ENCODE measurements around the gene HNF4A. TPM values are rescaled to one million over a fixed set of nuclear protein-coding genes. Genes with fewer than 3 reads are reported as not detected.

HNF4A gene
- total and polyA plus RNA-seq, 2 of the 13 experiments (the other 11 are each of a cell fraction or from before 2014, with no cell fraction given): 80.9 to 169 TPM

DNA sequence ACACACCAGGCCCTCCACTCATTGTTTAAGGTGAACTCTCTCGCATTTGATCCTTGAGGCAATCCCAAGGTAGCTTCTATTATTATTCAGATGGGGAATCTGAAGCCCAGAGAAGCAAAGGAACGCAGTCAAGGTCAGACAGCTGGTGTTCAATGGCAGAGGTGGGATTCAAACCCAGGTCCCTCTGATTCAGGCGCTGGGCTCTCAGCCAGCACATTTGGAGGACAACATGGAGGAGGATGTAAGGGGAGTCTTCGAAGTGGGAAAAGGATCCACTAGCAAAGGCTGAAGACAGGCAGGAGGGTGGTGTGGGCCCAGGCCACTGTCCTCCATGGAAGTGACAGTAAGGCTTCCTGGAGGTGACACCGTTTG lies 106.3 kb downstream of the HNF4A start (continued):
- TF ChIP-seq, protein P1, sequence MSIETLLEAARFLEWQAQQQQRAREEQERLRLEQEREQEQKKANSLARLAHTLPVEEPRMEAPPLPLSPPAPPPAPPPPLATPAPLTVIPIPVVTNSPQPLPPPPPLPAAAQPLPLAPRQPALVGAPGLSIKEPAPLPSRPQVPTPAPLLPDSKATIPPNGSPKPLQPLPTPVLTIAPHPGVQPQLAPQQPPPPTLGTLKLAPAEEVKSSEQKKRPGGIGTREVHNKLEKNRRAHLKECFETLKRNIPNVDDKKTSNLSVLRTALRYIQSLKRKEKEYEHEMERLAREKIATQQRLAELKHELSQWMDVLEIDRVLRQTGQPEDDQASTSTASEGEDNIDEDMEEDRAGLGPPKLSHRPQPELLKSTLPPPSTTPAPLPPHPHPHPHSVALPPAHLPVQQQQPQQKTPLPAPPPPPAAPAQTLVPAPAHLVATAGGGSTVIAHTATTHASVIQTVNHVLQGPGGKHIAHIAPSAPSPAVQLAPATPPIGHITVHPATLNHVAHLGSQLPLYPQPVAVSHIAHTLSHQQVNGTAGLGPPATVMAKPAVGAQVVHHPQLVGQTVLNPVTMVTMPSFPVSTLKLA (IDR thresholded peaks at IDR 0.05): no peak
- TF ChIP-seq MYNN (CRISPR knock-in tag; IDR thresholded peaks at IDR 0.05; ENCODE audit: low read depth): 0 out of 2 replicates have a peak, but pooled peaks have one; percentile 31
- TF ChIP-seq HDAC1 (CRISPR knock-in tag; IDR thresholded peaks at IDR 0.05): no peak
- TF ChIP-seq, protein P2, sequence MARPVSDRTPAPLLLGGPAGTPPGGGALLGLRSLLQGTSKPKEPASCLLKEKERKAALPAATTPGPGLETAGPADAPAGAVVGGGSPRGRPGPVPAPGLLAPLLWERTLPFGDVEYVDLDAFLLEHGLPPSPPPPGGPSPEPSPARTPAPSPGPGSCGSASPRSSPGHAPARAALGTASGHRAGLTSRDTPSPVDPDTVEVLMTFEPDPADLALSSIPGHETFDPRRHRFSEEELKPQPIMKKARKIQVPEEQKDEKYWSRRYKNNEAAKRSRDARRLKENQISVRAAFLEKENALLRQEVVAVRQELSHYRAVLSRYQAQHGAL (CRISPR knock-in tag; IDR thresholded peaks at IDR 0.05; ENCODE audit: not compliant biosample characterization): no peak
- TF ChIP-seq NCOA2 (CRISPR knock-in tag; IDR thresholded peaks at IDR 0.05): no peak
- no peak for TF ChIP-seq ZFY (CRISPR knock-in tag; IDR thresholded peaks at IDR 0.05)
- TF ChIP-seq NFATC3 (CRISPR knock-in tag; IDR thresholded peaks at IDR 0.05): no peak
- no peak for TF ChIP-seq HOXD1 (CRISPR knock-in tag; IDR thresholded peaks at IDR 0.05)
- TF ChIP-seq PHF5A (CRISPR knock-in tag; IDR thresholded peaks at IDR 0.05; ENCODE audit: low read depth, unreplicated experiment): no peak
- peak; percentile 4; the same call in 1 of the 2 replicates for TF ChIP-seq PHF8 (CRISPR knock-in tag; IDR thresholded peaks at IDR 0.05)
- TF ChIP-seq, protein P3, sequence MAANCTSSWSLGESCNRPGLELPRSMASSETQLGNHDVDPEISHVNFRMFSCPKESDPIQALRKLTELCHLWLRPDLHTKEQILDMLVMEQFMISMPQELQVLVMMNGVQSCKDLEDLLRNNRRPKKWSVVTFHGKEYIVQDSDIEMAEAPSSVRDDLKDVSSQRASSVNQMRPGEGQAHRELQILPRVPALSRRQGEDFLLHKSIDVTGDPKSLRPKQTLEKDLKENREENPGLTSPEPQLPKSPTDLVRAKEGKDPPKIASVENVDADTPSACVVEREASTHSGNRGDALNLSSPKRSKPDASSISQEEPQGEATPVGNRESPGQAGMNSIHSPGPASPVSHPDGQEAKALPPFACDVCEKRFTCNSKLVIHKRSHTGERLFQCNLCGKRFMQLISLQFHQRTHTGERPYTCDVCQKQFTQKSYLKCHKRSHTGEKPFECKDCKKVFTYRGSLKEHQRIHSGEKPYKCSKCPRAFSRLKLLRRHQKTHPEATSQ (CRISPR knock-in tag; IDR thresholded peaks at IDR 0.05; ENCODE audit: borderline replicate concordance): no peak
- TF ChIP-seq ZNF589 (CRISPR knock-in tag; conservative IDR thresholded peaks at IDR 0.05): no peak
- no peak for TF ChIP-seq ZNF652 (CRISPR knock-in tag; IDR thresholded peaks at IDR 0.05; ENCODE audit: borderline replicate concordance, low read depth)
- no peak for TF ChIP-seq TOPORS (CRISPR knock-in tag; IDR thresholded peaks at IDR 0.05)
- TF ChIP-seq ZNF468 (CRISPR knock-in tag; IDR thresholded peaks at IDR 0.05): no peak
- TF ChIP-seq HIVEP1 (CRISPR knock-in tag; IDR thresholded peaks at IDR 0.05): no peak
- no peak for TF ChIP-seq ZNF792 (CRISPR knock-in tag; IDR thresholded peaks at IDR 0.05)
- no peak for TF ChIP-seq ZSCAN22 (CRISPR knock-in tag; IDR thresholded peaks at IDR 0.05)
- no peak for TF ChIP-seq MEF2D (CRISPR knock-in tag; IDR thresholded peaks at IDR 0.05)
- TF ChIP-seq POLR2A (IDR thresholded peaks at IDR 0.05; ENCODE audit: insufficient read depth in 1 of 2, low read depth in 2 of 2, low read length in 2 of 2): no peak
- TF ChIP-seq ZNF569 (CRISPR knock-in tag; IDR thresholded peaks at IDR 0.05; ENCODE audit: borderline replicate concordance): no peak
- no peak for TF ChIP-seq CEBPB (IDR thresholded peaks at IDR 0.05; ENCODE audit: borderline replicate concordance, low read depth, low read length)
- TF ChIP-seq ZNF703 (CRISPR knock-in tag; IDR thresholded peaks at IDR 0.05; ENCODE audit: borderline replicate concordance): no peak
- TF ChIP-seq, protein P4, sequence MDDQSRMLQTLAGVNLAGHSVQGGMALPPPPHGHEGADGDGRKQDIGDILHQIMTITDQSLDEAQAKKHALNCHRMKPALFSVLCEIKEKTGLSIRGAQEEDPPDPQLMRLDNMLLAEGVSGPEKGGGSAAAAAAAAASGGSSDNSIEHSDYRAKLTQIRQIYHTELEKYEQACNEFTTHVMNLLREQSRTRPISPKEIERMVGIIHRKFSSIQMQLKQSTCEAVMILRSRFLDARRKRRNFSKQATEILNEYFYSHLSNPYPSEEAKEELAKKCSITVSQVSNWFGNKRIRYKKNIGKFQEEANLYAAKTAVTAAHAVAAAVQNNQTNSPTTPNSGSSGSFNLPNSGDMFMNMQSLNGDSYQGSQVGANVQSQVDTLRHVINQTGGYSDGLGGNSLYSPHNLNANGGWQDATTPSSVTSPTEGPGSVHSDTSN (CRISPR knock-in tag; IDR thresholded peaks at IDR 0.05; ENCODE audit: borderline replicate concordance): no peak
- TF ChIP-seq, protein P5, sequence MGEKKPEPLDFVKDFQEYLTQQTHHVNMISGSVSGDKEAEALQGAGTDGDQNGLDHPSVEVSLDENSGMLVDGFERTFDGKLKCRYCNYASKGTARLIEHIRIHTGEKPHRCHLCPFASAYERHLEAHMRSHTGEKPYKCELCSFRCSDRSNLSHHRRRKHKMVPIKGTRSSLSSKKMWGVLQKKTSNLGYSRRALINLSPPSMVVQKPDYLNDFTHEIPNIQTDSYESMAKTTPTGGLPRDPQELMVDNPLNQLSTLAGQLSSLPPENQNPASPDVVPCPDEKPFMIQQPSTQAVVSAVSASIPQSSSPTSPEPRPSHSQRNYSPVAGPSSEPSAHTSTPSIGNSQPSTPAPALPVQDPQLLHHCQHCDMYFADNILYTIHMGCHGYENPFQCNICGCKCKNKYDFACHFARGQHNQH (CRISPR knock-in tag; IDR thresholded peaks at IDR 0.05): 0 out of 2 replicates have a peak, but pooled peaks have one; percentile 0
- no peak for TF ChIP-seq MEIS2 (CRISPR knock-in tag; IDR thresholded peaks at IDR 0.05)
